Activated T-cell treated with anti-CD3 and anti-CD28 coated beads, Interleukin-2, amount 50 U/mL, for 24 hours (primary cell): Measurements from ENCODE around the gene EDC3.

Experiments used
- DNase-seq: peaks from one replicate; pipeline ENCODE4 v3.0.0-alpha.2; 2020
- H3K27ac Mint-ChIP-seq: 2 replicates; pipeline ENCODE4 v1.8.0; 2020; ENCODE audit warnings: mild to moderate bottlenecking, mixed read lengths
- H3K27me3 Mint-ChIP-seq: 2 replicates; pipeline ENCODE4 v1.8.0; 2020; ENCODE audit warnings: mixed read lengths
- H3K36me3 Mint-ChIP-seq: 2 replicates; pipeline ENCODE4 v1.8.0; 2020; ENCODE audit warnings: low read depth, mixed read lengths
- H3K4me1 Mint-ChIP-seq: 2 replicates; pipeline ENCODE4 v1.8.0; 2020; ENCODE audit warnings: low read depth, mixed read lengths
- H3K4me3 Mint-ChIP-seq: 2 replicates; pipeline ENCODE4 v1.8.0; 2020; ENCODE audit warnings: mild to moderate bottlenecking, moderate library complexity, mixed read lengths
- H3K9me3 Mint-ChIP-seq: 2 replicates; pipeline ENCODE4 v1.8.0; 2020; ENCODE audit warnings: mixed read lengths

Gene EDC3

GRCh38 chr15:74724570-74725224 is 28.9 kb upstream of the EDC3 start:
- Mint-ChIP-seq H3K27me3 (peaks cover 12% of the 10 kb centered on the region), H3K27ac (peak overlapping the region; percentile 41), H3K4me1 (peaks cover 12% of the 10 kb centered on the region), H3K4me3 (peak overlapping the region; percentile 72), H3K9me3 (no peaks in the 10 kb centered on the region), H3K36me3 (no peaks in the 10 kb centered on the region)
- peak; percentile 37 for DNase-seq

DNA sequence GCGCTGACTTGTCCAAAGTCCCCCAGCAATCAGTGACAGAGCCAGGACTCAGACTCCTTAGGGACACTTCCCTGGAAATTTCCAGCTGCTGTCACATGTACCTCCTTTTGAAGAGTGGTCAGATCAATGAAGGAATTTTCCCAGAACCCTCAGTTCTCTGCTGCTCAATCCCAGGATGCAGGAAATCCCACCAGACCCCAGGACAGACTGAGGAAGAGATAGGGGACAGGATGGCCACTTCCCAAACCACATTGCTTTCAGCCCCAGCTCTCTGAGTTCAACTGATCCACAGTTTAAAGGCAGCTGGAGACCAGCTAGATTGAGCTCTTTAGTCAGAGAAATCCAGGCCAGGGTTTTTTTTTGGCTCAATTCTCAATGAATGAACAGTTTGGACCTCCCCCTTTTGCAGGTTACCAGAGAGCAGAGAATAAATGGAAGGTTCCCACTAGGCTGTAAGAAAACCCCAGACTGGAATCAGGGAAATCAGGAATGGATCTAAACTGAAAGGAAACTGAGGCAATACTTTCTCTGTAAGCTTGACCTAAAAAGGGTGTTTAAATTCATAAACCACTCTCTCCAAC is 28.0 kb upstream of the EDC3 start:
- Mint-ChIP-seq H3K4me1 (peaks cover 12% of the 10 kb centered on the region), H3K36me3 (no peaks in the 10 kb centered on the region), H3K4me3 (no peak overlapping the region), H3K9me3 (no peaks in the 10 kb centered on the region), H3K27ac (no peak overlapping the region), H3K27me3 (peaks cover 12% of the 10 kb centered on the region)
- no peak for DNase-seq

DNA sequence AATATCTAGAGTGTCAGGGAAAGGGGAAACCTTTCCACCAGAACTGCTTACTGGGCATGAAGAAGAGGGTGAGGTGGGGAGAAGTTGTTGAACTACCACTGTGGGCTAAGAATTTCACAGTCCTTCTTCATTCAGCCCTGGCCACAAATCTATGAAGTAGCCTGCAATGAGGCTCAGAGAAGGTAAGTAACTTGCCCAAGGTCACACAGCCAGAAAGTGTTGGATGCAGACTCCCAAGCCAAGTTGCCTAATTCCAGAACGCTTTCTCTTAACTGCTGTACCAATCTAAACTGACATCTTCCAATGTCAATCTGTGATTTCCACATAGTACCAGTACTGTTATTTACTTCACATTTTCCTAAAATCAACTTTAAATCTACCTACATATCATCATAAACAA is 27.4 kb upstream of the EDC3 start:
- no peaks in the 10 kb centered on the region for H3K36me3 Mint-ChIP-seq
- H3K4me1 Mint-ChIP-seq = peaks cover 12% of the 10 kb centered on the region
- DNase-seq = no peak
- no peaks in the 10 kb centered on the region for H3K9me3 Mint-ChIP-seq
- H3K27ac Mint-ChIP-seq = no peak overlapping the region
- no peak overlapping the region for H3K4me3 Mint-ChIP-seq
- peaks cover 12% of the 10 kb centered on the region for H3K27me3 Mint-ChIP-seq

GRCh38 chr15:74722591-74722990 is 26.8 kb upstream of the EDC3 start:
- Mint-ChIP-seq H3K4me1 (peaks cover 12% of the 10 kb centered on the region), H3K4me3 (no peak overlapping the region), H3K9me3 (no peaks in the 10 kb centered on the region), H3K27ac (no peak overlapping the region), H3K27me3 (peaks cover 7% of the 10 kb centered on the region), H3K36me3 (no peaks in the 10 kb centered on the region)
- DNase-seq = no peak

DNA sequence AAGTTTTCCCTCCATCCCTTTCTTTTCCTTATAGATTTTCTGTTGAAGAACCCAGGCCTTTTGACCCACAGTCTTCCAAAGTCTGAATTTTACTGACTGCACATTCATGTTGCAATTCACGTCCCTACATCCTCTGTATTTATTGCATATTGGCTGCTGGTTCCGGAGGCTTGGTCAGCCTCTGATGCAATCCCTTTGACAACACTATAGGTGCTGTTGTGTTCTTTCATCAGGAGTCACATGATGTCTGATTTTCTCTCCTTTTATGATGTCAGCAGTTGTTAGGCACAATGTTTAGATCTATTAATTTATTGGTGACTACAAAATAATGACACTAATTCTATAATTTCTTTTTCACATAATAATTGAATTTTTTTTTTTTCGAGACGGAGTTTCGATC is 20.8 kb upstream of the EDC3 start:
- no peaks in the 10 kb centered on the region for H3K27me3 Mint-ChIP-seq
- no peaks in the 10 kb centered on the region for H3K4me1 Mint-ChIP-seq
- no peak overlapping the region for H3K27ac Mint-ChIP-seq
- no peaks in the 10 kb centered on the region for H3K9me3 Mint-ChIP-seq
- no peak for DNase-seq
- H3K36me3 Mint-ChIP-seq = no peaks in the 10 kb centered on the region
- H3K4me3 Mint-ChIP-seq = no peak overlapping the region

DNA sequence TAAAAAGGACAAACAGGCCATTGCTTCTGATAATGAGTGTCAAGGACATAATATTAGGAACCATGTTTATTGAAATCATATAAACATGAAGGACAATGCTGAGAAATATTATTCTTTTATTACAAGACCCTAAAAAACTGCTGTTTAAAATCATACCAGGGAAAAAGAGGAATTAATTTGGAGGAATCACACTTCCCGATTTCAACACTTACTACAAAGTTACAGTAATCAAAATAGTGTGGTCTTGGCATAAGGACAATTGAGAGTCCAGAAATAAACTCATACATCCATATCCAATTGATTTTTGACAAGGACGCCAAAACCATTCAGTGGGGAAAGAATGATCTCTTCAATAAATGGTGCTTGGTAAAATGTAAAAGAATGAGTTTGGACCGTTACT is 16.5 kb upstream of the EDC3 start:
- H3K27me3 Mint-ChIP-seq = peaks cover 2% of the 10 kb centered on the region

DNA sequence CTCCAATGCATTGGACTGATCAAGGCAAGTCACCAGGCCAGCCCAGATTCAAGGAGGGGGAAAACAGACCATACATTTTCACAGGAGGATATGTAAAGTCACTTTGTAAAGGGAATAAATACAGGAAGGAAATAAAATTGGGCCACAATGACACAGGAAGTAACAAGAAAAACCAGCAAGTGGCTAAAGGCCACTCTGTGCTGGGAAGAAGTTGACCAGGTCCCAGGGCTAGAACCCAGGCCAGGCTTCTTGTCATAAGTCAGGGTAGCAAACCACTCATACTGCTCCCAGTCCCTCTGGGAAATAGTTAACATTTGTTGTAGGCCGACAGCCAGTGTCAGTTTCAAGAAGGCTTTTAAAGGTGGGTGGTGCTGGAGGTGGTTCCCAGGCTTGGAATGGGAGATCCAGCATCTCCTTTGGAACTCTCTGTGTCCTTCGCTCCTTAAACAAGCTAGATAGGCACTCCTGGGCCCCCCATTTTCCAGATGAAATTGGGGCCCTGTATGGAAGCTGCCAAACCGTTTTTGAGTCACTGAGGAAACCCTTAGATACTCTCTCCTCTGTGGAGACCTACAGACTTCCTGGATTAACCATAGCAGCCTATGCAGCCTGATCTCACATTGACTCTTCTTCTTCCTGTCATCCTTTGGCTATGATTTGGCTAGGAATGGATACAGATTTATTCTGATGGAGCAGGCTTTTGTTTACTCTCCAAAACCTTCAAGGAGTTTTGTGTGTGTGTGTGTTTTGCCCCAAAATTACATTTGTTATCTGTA is 14.7 kb upstream of the EDC3 start:
- Mint-ChIP-seq H3K27ac (no peak overlapping the region), H3K9me3 (no peaks in the 10 kb centered on the region), H3K4me1 (peaks cover 2% of the 10 kb centered on the region), H3K4me3 (no peak overlapping the region), H3K36me3 (no peaks in the 10 kb centered on the region), H3K27me3 (peaks cover 11% of the 10 kb centered on the region)
- DNase-seq = no peak

More for the DNA sequence above, 16.5 kb upstream of the EDC3 start:
- no peaks in the 10 kb centered on the region for H3K36me3 Mint-ChIP-seq
- H3K27ac Mint-ChIP-seq = no peak overlapping the region
- peaks cover 2% of the 10 kb centered on the region for H3K4me1 Mint-ChIP-seq
- no peak for DNase-seq
- H3K9me3 Mint-ChIP-seq = no peaks in the 10 kb centered on the region
- no peak overlapping the region for H3K4me3 Mint-ChIP-seq

DNA sequence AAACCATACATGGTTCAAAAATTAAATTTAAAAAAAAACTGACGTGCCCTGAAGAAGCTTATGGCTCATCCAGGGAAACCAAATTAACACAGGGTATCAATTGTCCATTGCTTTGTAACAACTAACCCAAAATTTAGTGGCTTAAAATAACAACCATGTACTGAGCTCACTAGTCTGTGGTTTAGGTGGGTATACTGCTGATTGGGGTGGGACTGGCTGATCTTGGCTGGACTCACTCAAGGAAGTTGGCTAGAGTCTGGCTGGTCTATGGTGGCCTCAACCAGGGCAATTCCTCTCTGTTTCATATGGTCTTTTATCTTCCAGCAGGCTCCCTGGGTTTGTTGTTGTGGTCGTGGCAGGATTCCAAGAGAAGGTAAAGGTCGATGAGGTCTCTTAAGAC is 14.1 kb upstream of the EDC3 start:
- no peak for DNase-seq
- Mint-ChIP-seq H3K4me3 (no peak overlapping the region), H3K27me3 (peaks cover 14% of the 10 kb centered on the region), H3K4me1 (peaks cover 2% of the 10 kb centered on the region), H3K36me3 (no peaks in the 10 kb centered on the region), H3K27ac (no peak overlapping the region), H3K9me3 (no peaks in the 10 kb centered on the region)

DNA sequence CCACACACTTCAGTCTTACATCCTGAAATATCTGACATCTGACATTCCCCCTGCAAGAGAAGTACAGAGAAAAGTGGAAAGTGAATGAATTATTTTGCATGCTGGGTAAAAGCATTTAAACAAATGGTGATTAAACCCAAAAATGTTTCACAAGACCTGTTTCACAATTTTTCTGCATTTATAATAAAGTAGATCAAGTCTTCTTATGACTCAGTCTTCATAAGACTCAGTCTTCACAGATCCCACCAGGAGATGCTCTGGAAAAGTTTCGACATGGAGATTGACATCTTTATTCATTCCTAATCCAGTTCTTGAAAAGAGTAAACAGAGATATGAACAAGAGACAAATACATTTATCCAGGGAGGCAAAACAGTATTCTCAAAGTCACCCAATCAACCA is 13.2 kb upstream of the EDC3 start:
- H3K9me3 Mint-ChIP-seq = no peaks in the 10 kb centered on the region
- H3K4me3 Mint-ChIP-seq = no peak overlapping the region
- H3K36me3 Mint-ChIP-seq = no peaks in the 10 kb centered on the region
- H3K4me1 Mint-ChIP-seq = peaks cover 2% of the 10 kb centered on the region
- H3K27ac Mint-ChIP-seq = no peak overlapping the region
- peaks cover 14% of the 10 kb centered on the region for H3K27me3 Mint-ChIP-seq
- DNase-seq = no peak

GRCh38 chr15:74696808-74697207 is 984 bp upstream of the EDC3 start:
- H3K27me3 Mint-ChIP-seq = peaks cover 4% of the 10 kb centered on the region
- H3K4me1 Mint-ChIP-seq = peaks cover 40% of the 10 kb centered on the region
- peak overlapping the region; percentile 99 for H3K27ac Mint-ChIP-seq

DNA sequence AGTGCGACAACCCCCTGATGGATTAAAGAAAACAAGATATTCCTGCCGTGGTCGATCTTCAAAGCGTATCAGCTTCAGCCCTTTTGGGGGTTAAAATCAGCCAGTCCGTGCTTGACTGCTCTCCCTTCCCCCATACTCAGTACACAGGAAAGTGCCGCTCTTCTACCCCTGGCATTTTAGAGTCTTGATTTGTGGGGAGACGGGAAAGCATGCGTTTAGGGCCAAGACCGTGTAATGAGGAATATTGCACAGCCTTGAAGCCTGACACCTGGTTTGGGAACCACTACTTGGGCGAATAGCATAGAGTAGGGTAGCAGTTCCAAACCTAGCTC is 540 bp upstream of the EDC3 start:
- peaks cover 40% of the 10 kb centered on the region for H3K4me1 Mint-ChIP-seq
- DNase-seq = no peak
- H3K9me3 Mint-ChIP-seq = no peaks in the 10 kb centered on the region
- H3K36me3 Mint-ChIP-seq = peaks cover 16% of the 10 kb centered on the region
- H3K27me3 Mint-ChIP-seq = no peaks in the 10 kb centered on the region
- peak overlapping the region; percentile 99 for H3K4me3 Mint-ChIP-seq
- H3K27ac Mint-ChIP-seq = peak overlapping the region; percentile 99

More at GRCh38 chr15:74696808-74697207, 984 bp upstream of the EDC3 start:
- DNase-seq = no peak
- no peaks in the 10 kb centered on the region for H3K9me3 Mint-ChIP-seq
- peak overlapping the region; percentile 99 for H3K4me3 Mint-ChIP-seq
- peaks cover 16% of the 10 kb centered on the region for H3K36me3 Mint-ChIP-seq

GRCh38 chr15:74692327-74692726 is 3.5 kb downstream of the EDC3 start:
- H3K4me3 Mint-ChIP-seq = no peak overlapping the region
- H3K36me3 Mint-ChIP-seq = peaks cover 28% of the 10 kb centered on the region
- H3K4me1 Mint-ChIP-seq = peaks cover 47% of the 10 kb centered on the region
- H3K9me3 Mint-ChIP-seq = no peaks in the 10 kb centered on the region
- H3K27ac Mint-ChIP-seq = no peak overlapping the region
- H3K27me3 Mint-ChIP-seq = no peaks in the 10 kb centered on the region
- no peak for DNase-seq

- no peak overlapping the region for H3K27ac Mint-ChIP-seq
- peaks cover 3% of the 10 kb centered on the region for H3K9me3 Mint-ChIP-seq
- H3K4me1 Mint-ChIP-seq = peaks cover 26% of the 10 kb centered on the region
- no peaks in the 10 kb centered on the region for H3K27me3 Mint-ChIP-seq
- H3K4me3 Mint-ChIP-seq = no peak overlapping the region
- peaks cover 44% of the 10 kb centered on the region for H3K36me3 Mint-ChIP-seq
- DNase-seq = no peak
These were observed 12.1 kb downstream of the EDC3 start for GRCh38 chr15:74683758-74684157.

DNA sequence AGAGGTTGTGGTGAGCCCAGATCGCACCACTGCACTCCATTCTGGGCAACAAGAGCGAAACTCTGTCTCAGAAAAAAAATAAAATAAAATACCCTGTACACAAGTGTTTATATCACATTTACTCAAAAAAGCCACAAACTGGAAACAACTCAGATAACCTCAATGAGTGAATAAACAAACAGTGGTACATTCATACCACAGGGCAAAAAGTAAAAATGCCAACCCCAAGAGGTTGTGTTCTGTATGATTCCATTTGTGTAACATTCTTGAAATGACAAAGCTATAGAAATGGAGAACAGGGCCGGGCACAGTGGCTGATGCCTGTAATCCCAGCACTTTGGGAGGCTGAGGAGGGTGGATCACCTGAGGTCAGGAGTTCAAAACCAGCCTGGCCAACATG is 12.9 kb downstream of the EDC3 start:
- H3K27ac Mint-ChIP-seq = peak overlapping the region; percentile 37
- no peak for DNase-seq
- H3K4me1 Mint-ChIP-seq = peaks cover 26% of the 10 kb centered on the region
- H3K4me3 Mint-ChIP-seq = no peak overlapping the region
- peaks cover 41% of the 10 kb centered on the region for H3K36me3 Mint-ChIP-seq
- peaks cover 3% of the 10 kb centered on the region for H3K9me3 Mint-ChIP-seq
- H3K27me3 Mint-ChIP-seq = no peaks in the 10 kb centered on the region

GRCh38 chr15:74680456-74680855 is 15.4 kb downstream of the EDC3 start:
- no peak overlapping the region for H3K4me3 Mint-ChIP-seq
- no peaks in the 10 kb centered on the region for H3K27me3 Mint-ChIP-seq
- H3K36me3 Mint-ChIP-seq = peaks cover 29% of the 10 kb centered on the region
- H3K4me1 Mint-ChIP-seq = peaks cover 34% of the 10 kb centered on the region
- peaks cover 3% of the 10 kb centered on the region for H3K9me3 Mint-ChIP-seq
- DNase-seq = no peak
- no peak overlapping the region for H3K27ac Mint-ChIP-seq
